Measurements from ENCODE around the gene VAV3. TPM values are rescaled to one million over a fixed set of nuclear protein-coding genes. Genes with fewer than 3 reads are reported as not detected.

VAV3 gene
- total RNA-seq, 1 donor from 2014 or later: 1.1 TPM

DNA sequence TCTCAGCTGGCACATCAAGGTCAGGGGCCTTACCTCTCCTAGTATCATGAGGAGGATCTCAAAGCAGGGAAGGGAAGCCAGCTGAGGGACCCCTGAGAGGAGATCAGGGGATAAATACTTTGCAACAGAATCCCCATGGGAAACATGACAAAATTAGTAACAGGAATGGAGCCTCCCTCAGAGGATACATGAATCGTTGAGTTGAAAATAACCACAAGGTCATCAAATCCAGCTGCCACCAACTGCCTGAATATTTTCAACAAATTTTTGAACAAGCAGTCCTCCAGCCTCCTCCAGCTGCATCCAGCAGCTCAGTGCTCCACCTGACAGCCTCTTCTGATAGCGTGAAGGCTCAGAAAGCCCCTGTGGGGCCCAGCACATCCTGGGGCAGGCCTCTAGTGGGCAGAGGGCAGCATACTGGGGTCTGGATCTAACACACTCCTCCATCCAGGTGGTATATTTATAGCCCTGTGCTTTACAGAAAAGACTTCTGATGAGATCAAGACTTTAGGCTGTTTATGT, 419.9 kb downstream of the VAV3 start:
- DNase-seq (ENCODE audit: low read depth, low spot score): no peak

DNA sequence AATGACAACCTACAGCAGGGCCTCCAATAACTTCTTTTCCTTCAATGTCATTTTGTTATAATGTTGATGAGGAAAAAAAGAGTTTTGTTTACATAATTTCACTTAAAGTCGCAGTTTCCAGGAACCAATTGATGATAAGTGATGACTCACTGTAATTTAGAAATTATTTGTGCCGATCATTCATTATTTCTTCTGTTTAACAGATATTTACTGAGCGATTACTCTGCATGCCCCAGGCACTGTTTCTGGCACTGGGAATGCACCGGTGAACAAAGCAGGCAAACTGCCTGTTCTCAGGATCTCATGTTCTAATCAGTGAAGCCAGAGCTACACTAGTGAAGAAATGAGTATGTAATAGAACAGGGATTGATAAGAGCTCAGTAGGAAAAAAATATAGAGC, 420.7 kb downstream of the VAV3 start:
- no peak for DNase-seq (ENCODE audit: low read depth, low spot score)

DNA sequence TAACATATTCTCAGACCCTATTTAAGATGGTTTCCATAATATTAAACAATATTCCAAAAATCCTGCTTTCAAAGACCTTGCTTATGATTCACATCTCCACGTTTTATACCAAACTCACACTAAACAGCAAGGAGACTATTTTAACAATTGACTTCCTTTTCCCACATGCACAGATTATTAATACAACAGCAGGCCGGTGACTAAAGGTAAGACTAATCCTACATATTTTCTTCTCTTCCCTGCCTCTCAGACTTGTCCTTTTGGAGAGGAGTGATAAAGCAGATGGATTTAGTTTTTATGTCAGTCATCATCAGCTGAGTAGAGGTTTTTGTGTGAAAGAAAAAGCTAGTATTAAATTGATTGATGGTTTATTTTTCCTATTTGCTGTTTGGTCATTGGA, 423.6 kb downstream of the VAV3 start:
- no peak for DNase-seq (ENCODE audit: low read depth, low spot score)

DNA sequence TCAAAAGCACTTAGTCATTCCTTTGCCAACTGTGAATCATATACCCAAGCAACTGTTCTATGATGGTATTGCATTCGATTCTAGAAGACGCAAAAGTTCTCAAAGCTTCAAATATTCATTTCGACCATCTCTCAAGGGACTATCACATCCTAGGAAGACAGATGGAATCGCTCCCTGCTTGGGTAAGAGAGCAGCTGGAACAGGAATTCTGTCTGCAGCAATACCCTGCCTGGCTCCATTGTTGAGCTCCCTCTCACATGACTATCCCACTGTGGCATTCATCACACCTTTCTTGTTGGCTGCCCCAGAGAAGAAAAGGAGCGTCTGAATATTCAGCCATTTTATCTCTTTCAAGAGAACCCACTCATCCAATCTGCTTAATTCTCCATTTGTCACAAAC, 426.5 kb downstream of the VAV3 start:
- DNase-seq (ENCODE audit: low read depth, low spot score): no peak

DNA sequence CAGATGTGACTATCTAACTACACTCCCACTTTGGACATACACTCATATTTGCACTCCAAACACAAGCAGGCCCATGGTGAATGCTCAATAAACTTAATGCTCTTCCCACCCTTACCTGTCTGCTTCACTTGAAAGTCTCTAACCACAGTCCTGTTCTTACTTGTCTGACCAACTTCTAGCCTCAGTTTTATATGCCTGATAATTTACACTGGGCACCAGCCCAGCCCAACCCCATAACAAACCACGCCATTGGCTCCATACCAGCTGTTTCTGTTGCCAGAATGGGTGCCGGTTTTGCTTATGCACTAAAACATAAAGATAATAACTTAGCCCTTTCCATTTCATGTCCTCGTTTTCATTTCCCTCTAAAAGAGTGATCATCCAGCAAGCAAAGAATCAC, 428.7 kb downstream of the VAV3 start:
- DNase-seq (ENCODE audit: low read depth, low spot score): no peak

DNA sequence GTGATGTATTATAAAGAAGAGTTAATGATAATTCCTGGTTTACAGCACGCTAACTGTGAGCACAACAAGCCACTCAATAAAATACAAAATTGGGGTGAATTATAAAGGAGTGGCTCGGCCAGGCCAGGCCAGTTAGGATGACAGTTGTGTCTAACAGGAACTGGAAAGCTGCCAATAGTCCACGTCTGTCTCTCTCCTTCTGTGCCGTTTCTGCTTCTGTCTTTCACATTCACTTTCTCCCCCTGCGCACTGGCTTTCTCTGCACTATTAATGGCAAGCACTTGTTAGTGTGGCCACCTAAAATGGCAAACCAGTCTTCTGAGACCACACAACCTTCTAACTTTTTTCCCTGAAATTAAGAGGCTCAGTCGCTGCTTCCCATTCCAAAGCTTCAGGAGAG, 429.9 kb downstream of the VAV3 start:
- DNase-seq (ENCODE audit: low read depth, low spot score): no peak

DNA sequence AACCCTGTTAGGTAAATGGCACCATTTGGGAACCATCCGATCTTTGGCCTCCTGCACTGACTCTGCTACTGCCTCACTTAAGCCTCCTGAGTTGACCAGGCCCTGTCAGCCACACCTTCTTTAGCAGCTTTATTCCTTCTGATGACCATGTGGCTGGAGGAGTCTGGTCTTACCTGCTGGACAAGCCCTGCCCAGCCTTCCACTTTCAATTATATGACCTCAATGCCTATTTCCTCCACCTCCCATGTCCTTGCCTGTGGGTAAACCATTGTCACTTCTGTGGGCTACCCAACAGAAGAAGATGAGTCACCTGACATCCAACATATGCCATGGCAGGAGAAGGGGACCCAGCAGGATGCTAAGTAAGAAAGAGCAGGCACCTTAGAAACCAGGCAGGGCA, 430.3 kb downstream of the VAV3 start:
- DNase-seq (ENCODE audit: low read depth, low spot score): no peak

DNA sequence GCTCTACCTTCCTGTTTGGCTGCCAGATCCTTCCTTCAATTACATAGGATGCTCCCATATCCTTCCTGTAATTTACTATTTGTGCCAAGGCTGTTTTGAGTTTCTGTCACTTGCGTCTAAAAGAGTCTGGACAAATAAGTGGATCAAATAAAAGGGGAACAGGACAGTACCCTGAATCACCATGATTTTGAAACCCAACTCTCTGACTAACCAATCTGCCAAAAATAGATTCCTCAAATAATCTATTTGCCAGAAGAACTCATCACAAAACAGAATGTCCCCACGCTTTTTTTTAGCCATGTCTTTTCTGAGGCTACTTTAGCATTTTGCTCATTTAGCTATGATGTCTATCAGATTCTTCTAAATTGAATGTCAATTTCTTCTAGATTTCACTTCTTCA, 431.5 kb downstream of the VAV3 start:
- DNase-seq (ENCODE audit: low read depth, low spot score): no peak

DNA sequence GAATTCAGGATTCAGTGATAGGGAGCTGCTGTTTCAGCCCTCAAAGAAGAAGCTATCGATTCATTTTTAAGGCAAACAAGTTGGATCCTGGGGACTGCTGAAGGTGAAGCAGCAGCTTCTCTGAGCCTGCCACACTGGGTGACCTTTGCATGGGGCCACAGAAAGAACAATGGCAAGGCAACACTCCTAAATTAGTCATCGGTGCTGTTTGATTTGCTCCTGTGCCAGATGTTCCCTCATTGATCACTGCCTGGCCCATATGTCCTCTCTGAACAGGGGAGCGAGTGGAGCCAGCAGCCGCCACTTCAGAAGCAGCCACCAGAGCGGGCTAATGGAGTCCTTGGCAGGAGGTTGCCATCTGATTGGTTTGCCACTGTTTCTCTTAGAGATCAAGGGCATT, 432.7 kb downstream of the VAV3 start:
- DNase-seq (ENCODE audit: low read depth, low spot score): no peak

DNA sequence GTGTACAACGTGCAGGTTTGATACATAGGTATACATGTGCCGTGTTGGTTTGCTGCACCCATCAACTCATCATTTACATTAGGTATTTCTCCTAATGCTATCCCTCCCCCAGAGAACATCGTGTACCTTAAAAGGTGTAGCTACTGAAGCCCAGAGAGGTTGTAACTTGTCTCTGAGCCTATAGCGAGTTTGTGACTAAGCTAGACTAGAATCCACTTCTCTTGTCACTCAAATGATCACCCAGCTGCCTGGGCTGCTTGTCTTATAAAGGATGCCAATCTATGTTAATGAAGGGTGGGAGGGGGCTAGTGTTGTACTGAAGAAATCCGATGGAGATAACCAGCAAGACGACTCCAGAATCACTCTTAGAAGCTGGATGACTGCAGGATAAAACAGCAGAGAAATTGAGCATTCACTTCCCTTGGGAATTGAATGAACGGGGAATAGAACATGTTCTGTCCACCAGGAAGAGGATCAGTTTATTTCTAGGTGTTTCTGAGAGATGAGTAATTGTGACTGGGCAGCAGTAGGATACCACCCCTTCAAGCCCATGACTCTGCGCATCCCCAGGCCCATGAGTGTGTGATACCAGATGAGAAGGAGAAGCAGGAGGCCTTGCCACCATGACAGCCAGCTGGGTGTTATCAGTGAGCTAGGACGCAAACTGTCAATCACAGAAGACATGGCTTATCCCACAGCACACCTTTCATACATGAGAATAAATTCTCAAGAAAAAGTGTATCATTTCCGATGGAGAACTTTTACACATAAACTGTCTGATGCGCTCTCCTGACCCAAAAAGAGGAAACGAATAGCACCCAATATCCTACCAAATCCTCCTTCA, 433.7 kb downstream of the VAV3 start:
- no peak for DNase-seq (ENCODE audit: low read depth, low spot score)

DNA sequence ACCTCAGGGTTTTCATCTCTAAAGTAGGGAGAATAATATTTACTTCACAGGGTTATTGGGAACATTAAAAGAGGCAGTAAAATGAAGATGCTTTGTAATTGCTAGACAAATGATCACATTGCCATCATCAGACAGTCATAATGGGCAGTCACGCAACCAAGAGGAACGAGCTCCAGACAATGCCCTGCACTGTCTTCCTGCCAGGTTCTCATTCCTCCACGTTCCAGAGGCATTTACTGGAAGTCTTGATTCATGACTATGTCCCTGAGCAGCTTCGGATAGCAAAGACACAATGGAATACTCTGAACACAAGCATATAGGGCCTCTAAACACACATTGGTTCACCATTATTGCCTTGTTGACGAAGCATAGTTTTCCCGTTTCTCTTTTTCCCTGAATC, 434.4 kb downstream of the VAV3 start:
- no peak for DNase-seq (ENCODE audit: low read depth, low spot score)

DNA sequence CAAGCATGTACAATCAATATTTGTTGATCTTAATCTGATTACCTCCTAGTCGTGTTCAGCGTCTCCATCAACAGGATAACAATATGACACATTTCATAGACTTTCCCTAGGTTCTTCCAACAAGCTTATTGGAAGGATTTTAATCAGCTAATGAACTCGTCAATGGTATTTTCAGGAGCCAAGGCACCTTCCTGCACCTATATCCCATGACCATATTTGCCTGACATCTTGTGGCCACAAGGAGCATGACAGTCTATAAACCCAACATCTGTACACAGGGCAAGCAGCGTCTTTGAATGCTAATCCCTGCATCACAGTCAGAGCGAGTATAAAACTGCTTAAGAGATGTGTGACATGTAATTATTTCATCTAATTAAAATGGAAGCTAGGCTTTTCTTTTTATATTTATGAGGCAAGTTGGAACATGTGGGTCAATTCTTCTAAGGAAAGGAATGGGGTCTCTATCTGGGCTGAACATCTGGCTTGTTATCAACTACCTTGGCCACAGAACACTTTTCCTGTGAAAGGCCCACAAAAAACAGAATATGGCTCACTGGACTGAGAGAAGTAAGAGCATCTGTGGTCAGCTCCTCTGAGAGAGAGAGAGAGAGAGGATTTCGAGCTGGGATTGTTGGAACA, 435.4 kb downstream of the VAV3 start:
- DNase-seq (ENCODE audit: low read depth, low spot score): no peak

DNA sequence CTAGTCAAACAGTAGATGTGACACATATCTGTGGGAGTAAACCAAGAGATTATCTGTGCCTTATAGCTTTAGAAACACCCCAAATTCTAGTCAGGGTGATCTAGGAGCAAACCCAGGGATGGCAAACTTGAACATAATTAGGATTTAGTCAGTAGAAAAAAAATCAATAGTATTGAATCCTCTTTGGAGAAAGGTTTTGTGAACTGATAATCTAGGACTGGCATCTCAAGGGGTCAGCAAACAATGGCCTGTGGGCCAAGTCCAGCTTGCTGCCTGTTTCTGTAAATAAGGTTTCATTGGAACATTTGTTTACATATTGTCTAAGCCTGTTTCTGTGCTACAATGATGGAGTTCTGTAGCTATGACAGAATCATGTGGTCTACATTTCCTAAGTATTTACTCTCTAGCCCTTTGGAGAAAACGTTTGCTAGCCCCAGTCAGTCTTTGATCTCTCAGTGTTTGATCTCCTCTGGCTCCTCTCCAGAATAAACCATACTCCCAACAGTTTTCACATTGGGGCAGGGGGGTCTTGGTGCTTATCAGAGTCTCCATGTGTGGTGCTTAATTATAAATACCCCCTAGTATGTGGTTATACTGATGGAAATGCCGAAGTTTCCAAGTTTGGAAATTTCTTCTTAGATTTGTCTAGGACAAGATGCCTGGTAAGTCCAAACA, 438.3 kb downstream of the VAV3 start:
- DNase-seq (ENCODE audit: low read depth, low spot score): no peak

DNA sequence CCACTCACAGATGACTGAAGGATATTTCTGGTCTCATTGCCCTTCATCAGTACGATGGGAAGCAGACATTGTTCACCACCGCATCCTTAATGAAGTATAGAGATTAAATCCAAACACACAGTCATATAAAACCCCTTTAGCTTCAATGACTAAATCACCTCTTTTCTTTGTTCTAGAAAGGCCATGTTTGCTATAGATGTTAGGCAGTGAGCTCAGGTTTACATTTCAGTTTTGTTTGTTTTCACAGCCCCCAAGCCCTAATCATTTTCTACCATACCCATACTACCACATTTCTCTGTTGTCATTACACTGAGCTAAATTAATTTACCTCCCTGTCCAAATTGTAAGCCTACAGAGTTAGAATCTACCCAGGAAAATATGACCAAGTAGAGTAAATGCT, 439.0 kb downstream of the VAV3 start:
- DNase-seq (ENCODE audit: low read depth, low spot score): no peak

DNA sequence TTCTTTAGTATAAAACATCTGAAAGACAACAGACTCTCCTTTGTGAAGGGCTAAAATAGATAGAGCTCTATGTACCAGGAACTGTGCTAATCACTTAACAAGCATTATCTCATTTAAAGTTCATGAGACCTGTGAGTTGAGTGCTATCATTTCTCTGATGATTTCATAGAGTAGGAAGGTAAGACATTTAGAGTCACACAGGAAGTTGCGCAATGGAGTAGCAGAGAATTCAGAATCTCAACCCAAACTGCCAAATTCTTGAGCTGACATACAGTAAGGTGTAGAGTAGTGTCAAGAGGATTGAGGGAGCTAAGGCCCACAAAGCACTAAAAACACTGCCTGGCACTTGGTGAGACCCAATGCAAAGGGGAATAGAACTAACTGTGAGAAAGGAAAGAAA, 439.8 kb downstream of the VAV3 start:
- DNase-seq (ENCODE audit: low read depth, low spot score): no peak

DNA sequence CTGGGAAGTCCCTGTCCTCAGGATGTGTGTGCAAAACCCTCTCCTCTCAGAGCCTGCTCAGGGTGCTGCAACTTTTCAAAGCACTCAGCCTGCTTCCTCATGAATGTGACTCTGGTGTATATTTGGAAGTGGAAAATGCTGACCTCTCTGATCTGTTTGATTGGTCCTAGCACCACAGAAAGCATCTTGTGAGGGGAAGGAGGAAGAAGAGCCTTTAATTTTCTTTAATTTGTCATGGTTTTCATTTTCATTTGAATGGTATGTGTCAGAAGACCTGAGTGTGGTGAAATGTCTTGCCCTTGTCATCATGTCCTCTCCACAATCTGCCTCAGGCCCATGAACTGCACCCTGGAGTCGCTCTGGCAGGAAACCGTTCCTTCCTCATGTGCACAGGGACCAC, 440.7 kb downstream of the VAV3 start:
- DNase-seq (ENCODE audit: low read depth, low spot score): no peak

DNA sequence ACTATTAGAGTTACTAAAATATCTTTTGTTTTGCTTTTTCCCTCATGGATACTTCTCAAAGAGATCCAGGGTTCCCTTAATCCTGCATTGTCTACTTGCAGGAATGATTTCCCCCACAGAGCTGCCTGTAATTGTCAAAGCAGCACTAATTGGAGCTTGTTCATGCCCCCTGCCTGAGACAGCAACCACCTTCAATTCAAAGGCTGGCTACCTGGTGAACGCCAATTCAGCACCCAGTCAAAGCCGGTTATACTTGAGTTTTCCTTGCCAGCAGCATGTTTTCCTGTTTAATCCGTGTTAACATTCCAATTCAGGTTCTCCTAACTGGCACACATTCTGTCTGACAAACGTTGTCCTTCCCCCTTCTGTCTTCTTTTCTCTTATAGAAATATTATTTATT, 441.2 kb downstream of the VAV3 start:
- no peak for DNase-seq (ENCODE audit: low read depth, low spot score)

DNA sequence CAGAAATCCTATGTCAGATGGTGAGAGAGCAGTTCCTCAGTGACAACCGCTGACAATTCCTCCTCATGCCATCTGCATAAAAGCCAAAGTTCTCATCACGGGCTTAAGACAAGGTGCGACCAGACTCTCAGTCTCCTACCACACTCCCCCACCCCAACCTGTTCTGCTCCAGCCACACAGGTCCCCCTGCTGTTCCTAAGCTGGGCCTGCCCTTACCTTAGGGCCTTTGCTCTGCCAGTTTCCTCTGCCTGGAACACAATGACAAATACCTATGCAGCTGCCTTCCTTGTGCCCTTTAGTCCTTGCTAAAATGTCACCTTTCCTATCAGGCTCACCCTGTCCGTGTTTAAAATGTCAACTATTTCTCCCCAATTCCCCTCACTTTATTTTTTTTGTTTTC, 441.9 kb downstream of the VAV3 start:
- DNase-seq (ENCODE audit: low read depth, low spot score): no peak

Measured in pulmonary artery endothelial cell (primary cell).